H9 (cell line): Measurements from ENCODE around the gene LAGE3. TPM values are rescaled to one million over a fixed set of nuclear protein-coding genes. Genes with fewer than 3 reads are reported as not detected.

Source experiments
- DNase-seq: peaks from one replicate; pipeline ENCODE4 v3.0.0-alpha.2; 2017
- H2AFZ ChIP-seq: one replicate; pipeline ENCODE4 v1.6.1; 2013; ENCODE audit warnings: mild to moderate bottlenecking, low read length, control low read depth, moderate library complexity
- H2AK5ac ChIP-seq: 2 replicates; pipeline ENCODE4 v1.6.1; 2013; ENCODE audit warnings: low read length, control low read depth, mixed read lengths; ENCODE audit not compliant: insufficient read length
- H2BK120ac ChIP-seq: one replicate; pipeline ENCODE4 v1.6.1; 2013; ENCODE audit warnings: low read depth, mild to moderate bottlenecking, low read length, control low read depth, inconsistent platforms; ENCODE audit not compliant: poor library complexity, severe bottlenecking
- H2BK12ac ChIP-seq: 2 replicates; pipeline ENCODE4 v1.6.1; 2013; ENCODE audit warnings: low read length, control low read depth, mixed read lengths, low read depth; ENCODE audit not compliant: insufficient read length
- H2BK15ac ChIP-seq: 2 replicates; pipeline ENCODE4 v1.6.1; 2013; ENCODE audit warnings: low read depth, low read length, control low read depth
- H2BK20ac ChIP-seq: one replicate; pipeline ENCODE4 v1.6.1; 2013; ENCODE audit warnings: low read depth, mild to moderate bottlenecking, low read length, control low read depth, inconsistent platforms; ENCODE audit not compliant: poor library complexity, severe bottlenecking
- H2BK5ac ChIP-seq: 2 replicates; pipeline ENCODE4 v1.6.1; 2013; ENCODE audit warnings: low read length, control low read depth, mixed read lengths; ENCODE audit not compliant: insufficient read length
- H3K14ac ChIP-seq: 2 replicates; pipeline ENCODE4 v1.6.1; 2013; ENCODE audit warnings: low read length, control low read depth; ENCODE audit not compliant: insufficient read depth
- H3K18ac ChIP-seq: 2 replicates; pipeline ENCODE4 v1.6.1; 2013; ENCODE audit warnings: low read depth, mild to moderate bottlenecking, mixed read lengths, low read length, control low read depth; ENCODE audit not compliant: insufficient read length
- H3K23ac ChIP-seq: 2 replicates; pipeline ENCODE4 v1.6.1; 2013; ENCODE audit warnings: low read length, control low read depth, mixed read lengths, low read depth; ENCODE audit not compliant: insufficient read length
- H3K23me2 ChIP-seq: 2 replicates; pipeline ENCODE4 v1.6.1; 2013; ENCODE audit warnings: low read depth, mild to moderate bottlenecking, mixed read lengths, low read length, control low read depth; ENCODE audit not compliant: insufficient read length, poor library complexity, severe bottlenecking
- H3K27ac ChIP-seq: 2 replicates; pipeline ENCODE4 v1.5.1; 2013; ENCODE audit warnings: low read length, control low read depth, mixed read lengths, low read depth; ENCODE audit not compliant: insufficient read length
- H3K27me3 ChIP-seq: 2 replicates; pipeline ENCODE4 v1.6.1; 2013; ENCODE audit warnings: low read length, control low read depth, inconsistent platforms; ENCODE audit not compliant: insufficient read depth
- H3K4ac ChIP-seq: 2 replicates; pipeline ENCODE4 v1.6.1; 2013; ENCODE audit warnings: low read depth, mild to moderate bottlenecking, control low read depth, inconsistent platforms, low read length, moderate library complexity
- H3K4me1 ChIP-seq: 2 replicates; pipeline ENCODE4 v1.6.1; 2013; ENCODE audit warnings: low read length, control low read depth, inconsistent platforms; ENCODE audit not compliant: insufficient read depth
- H3K4me2 ChIP-seq: 2 replicates; pipeline ENCODE4 v1.6.1; 2013; ENCODE audit warnings: low read length, control low read depth, mixed read lengths; ENCODE audit not compliant: insufficient read length, insufficient read depth
- H3K56ac ChIP-seq: 2 replicates; pipeline ENCODE4 v1.6.1; 2013; ENCODE audit warnings: low read depth, mild to moderate bottlenecking, mixed read lengths, low read length, control low read depth; ENCODE audit not compliant: insufficient read length
- H3K79me1 ChIP-seq: 2 replicates; pipeline ENCODE4 v1.6.1; 2013; ENCODE audit warnings: low read depth, mild to moderate bottlenecking, moderate library complexity, low read length, control low read depth, inconsistent platforms; ENCODE audit not compliant: insufficient read depth, poor library complexity, severe bottlenecking
- H3K79me2 ChIP-seq: 2 replicates; pipeline ENCODE4 v1.6.1; 2013; ENCODE audit warnings: low read length, control low read depth, inconsistent platforms; ENCODE audit not compliant: insufficient read depth
- H3K9ac ChIP-seq: 2 replicates; pipeline ENCODE4 v1.6.1; 2013; ENCODE audit warnings: low read length, control low read depth, mixed read lengths; ENCODE audit not compliant: insufficient read length; ENCODE audit errors: extremely low read depth
- H3K9me3 ChIP-seq: one replicate; pipeline ENCODE4 v1.6.1; 2013; ENCODE audit warnings: low read depth, low read length, inconsistent platforms; ENCODE audit not compliant: control insufficient read depth
- H3T11ph ChIP-seq: one replicate; pipeline ENCODE4 v1.6.1; 2013; ENCODE audit warnings: mild to moderate bottlenecking, low read length, control low read depth, inconsistent platforms
- H4K20me1 ChIP-seq: one replicate; pipeline ENCODE4 v1.6.1; 2013; ENCODE audit not compliant: control insufficient read depth, insufficient read length, insufficient read depth
- H4K5ac ChIP-seq: 2 replicates; pipeline ENCODE4 v1.6.1; 2013; ENCODE audit warnings: low read depth, mild to moderate bottlenecking, mixed read lengths, low read length, control low read depth; ENCODE audit not compliant: insufficient read length
- H4K8ac ChIP-seq: replicated peaks from 2 replicates; pipeline ENCODE4 v1.6.1; 2013; ENCODE audit warnings: low read length, control low read depth, mixed read lengths, low read depth; ENCODE audit not compliant: insufficient read length
- H4K91ac ChIP-seq: 2 replicates; pipeline ENCODE4 v1.6.1; 2013; ENCODE audit warnings: low read depth, mild to moderate bottlenecking, moderate library complexity, mixed read lengths, low read length, control low read depth; ENCODE audit not compliant: insufficient read length
- H3K27ac Mint-ChIP-seq, 3 experiments: 2 replicates in 2 of 3; 3 replicates in 1 of 3; pipeline ENCODE4 v1.8.0; 2020 to 2021; ENCODE audit warnings: mixed read lengths in 3 of 3, mild to moderate bottlenecking in 1 of 3, moderate library complexity in 1 of 3
- H3K27me3 Mint-ChIP-seq: 2 replicates; pipeline ENCODE4 v1.8.0; 2021; ENCODE audit warnings: low read depth, mild to moderate bottlenecking, moderate library complexity, mixed read lengths
- H3K36me3 Mint-ChIP-seq, 3 experiments: 2 replicates in 2 of 3; 3 replicates in 1 of 3; pipeline ENCODE4 v1.8.0; 2020 to 2021; ENCODE audit warnings: low read depth in 3 of 3, mixed read lengths in 3 of 3; ENCODE audit not compliant: insufficient read depth in 1 of 3
- H3K4me1 Mint-ChIP-seq, 2 experiments: 2 replicates each; pipeline ENCODE4 v1.8.0; 2020; ENCODE audit warnings: mixed read lengths in 2 of 2
- H3K4me3 Mint-ChIP-seq, 2 experiments: 2 replicates in 1 of 2; 3 replicates in 1 of 2; pipeline ENCODE4 v1.8.0; 2020 to 2021; ENCODE audit warnings: mild to moderate bottlenecking in 2 of 2, mixed read lengths in 2 of 2, moderate library complexity in 1 of 2
- H3K9me3 Mint-ChIP-seq, 2 experiments: 2 replicates in 1 of 2; 3 replicates in 1 of 2; pipeline ENCODE4 v1.8.0; 2020; ENCODE audit warnings: mild to moderate bottlenecking in 2 of 2, mixed read lengths in 2 of 2, moderate library complexity in 1 of 2
- CTCF ChIP-seq: fragments of 200-600 bp; sonication (generic); conservative IDR thresholded peaks from 3 replicates; pipeline ENCODE4 v1.8.0; 2021; ENCODE audit warnings: antibody characterized with exemption, mild to moderate bottlenecking
- WGBS: extraction: QIAGEN DNeasy Blood & Tissue Kit; methylation state at CpG from one replicate; pipeline ENCODE4 v1.1.7; 2013; ENCODE audit warnings: missing lambda C conversion rate, low lambda C conversion rate, mixed read lengths; ENCODE audit not compliant: insufficient read length; ENCODE audit errors: extremely low coverage; 5-methylcytosine and 5-hydroxymethylcytosine counted together
- total RNA-seq: library from RNA; stranded (reverse); gene quantifications from 2 replicates; pipeline ENCODE4 v1.2.1, GENCODE V29; 2021

The LAGE3 gene
- total RNA-seq, 1 experiment from 2014 or later, result 32.5 TPM

GRCh38 chrX:154502989-154503388 is 23.9 kb upstream of the LAGE3 start:
- H4K8ac ChIP-seq, result no peak overlapping the region
- Mint-ChIP-seq H3K27me3 (peaks cover 2% of the 10 kb centered on the region; the same call in 1 of the 2 replicates), H3K4me1 (no peaks in the 10 kb centered on the region), H3K9me3 (peaks cover 56 to 61% of the 10 kb centered on the region in 2 experiments), H3K4me3 (no peak overlapping the region), H3K36me3 (peaks cover 11 to 22% (median 20%) of the 10 kb centered on the region in 3 experiments), H3K27ac (no peak overlapping the region)
- no peak overlapping the region for H3K18ac ChIP-seq
- no peak overlapping the region for H2BK120ac ChIP-seq
- no peaks in the 10 kb centered on the region for H3K79me1 ChIP-seq
- no peak overlapping the region for H4K91ac ChIP-seq
- no peak overlapping the region for H2BK15ac ChIP-seq
- no peaks in the 10 kb centered on the region for H4K20me1 ChIP-seq
- H3K27ac ChIP-seq, result no peak overlapping the region
- H3K14ac ChIP-seq, result no peak overlapping the region
- no peak for DNase-seq
- H2AFZ ChIP-seq, result no peak overlapping the region
- H2BK5ac ChIP-seq, result no peak overlapping the region
- H3K9ac ChIP-seq, result no peak overlapping the region
- TF ChIP-seq CTCF, result no peak
- no peaks in the 10 kb centered on the region for H3K23me2 ChIP-seq
- no peaks in the 10 kb centered on the region for H3K4me1 ChIP-seq
- no peak overlapping the region for H4K5ac ChIP-seq
- H2BK20ac ChIP-seq, result no peak overlapping the region
- H2BK12ac ChIP-seq, result no peak overlapping the region
- H3K79me2 ChIP-seq, result no peaks in the 10 kb centered on the region
- H3K9me3 ChIP-seq, result peaks cover 8% of the 10 kb centered on the region
- H3K4me2 ChIP-seq, result no peak overlapping the region
- no peak overlapping the region for H3K56ac ChIP-seq
- H3T11ph ChIP-seq, result no peak overlapping the region
- H3K27me3 ChIP-seq, result no peaks in the 10 kb centered on the region
- no peak overlapping the region for H2AK5ac ChIP-seq
- no peak overlapping the region for H3K4ac ChIP-seq
- no peak overlapping the region for H3K23ac ChIP-seq
- WGBS, result no CpG with 5 or more reads among the region's 3 CpGs
